Hematopoietic multipotent progenitor cell (in vitro differentiated cells): ENCODE measurements around the gene PACS2. TPM values are rescaled to one million over a fixed set of nuclear protein-coding genes. Genes with fewer than 3 reads are reported as not detected.
"Not testable (repeated sequence)": the region's sequence is repeated elsewhere in the genome, so short reads cannot be mapped to it uniquely, and the experiment has no call there.

ENCODE experiments used
- DNase-seq, 3 donors: peaks; one replicate each; pipeline ENCODE4 v3.0.0-alpha.2; 2011 to 2015; ENCODE audit warnings: low read depth in 2 of 3, low spot score in 2 of 3
- total RNA-seq: library from RNA; depleted of rRNA; stranded (reverse); fragments of >200 nt; gene quantifications from one replicate; pipeline ENCODE4 v1.2.3, GENCODE V29; 2012

Gene PACS2
- total RNA-seq, 1 donor = 104 TPM

- DNase-seq = no peak
These were observed 33.0 kb downstream of the PACS2 start for GRCh38 chr14:105347587-105347968.

GRCh38 chr14:105348169-105348944 is 33.8 kb downstream of the PACS2 start:
- no peak for DNase-seq

- DNase-seq = no peak
These were observed 34.6 kb downstream of the PACS2 start for GRCh38 chr14:105348945-105349699.

GRCh38 chr14:105349992-105350391 is 35.4 kb downstream of the PACS2 start:
- no peak for DNase-seq

- no peak for DNase-seq
These were observed 36.1 kb downstream of the PACS2 start for GRCh38 chr14:105350450-105351244.

GRCh38 chr14:105351410-105351809 is 36.9 kb downstream of the PACS2 start:
- DNase-seq = no peak

GRCh38 chr14:105351920-105352851 is 37.6 kb downstream of the PACS2 start:
- peak; percentile 69 to 96 (median 88) for DNase-seq

GRCh38 chr14:105353136-105353535 is 38.6 kb downstream of the PACS2 start:
- DNase-seq = no peak

- no peak for DNase-seq
These were observed 40.0 kb downstream of the PACS2 start for GRCh38 chr14:105354541-105354940.

GRCh38 chr14:105355049-105355575 is 40.6 kb downstream of the PACS2 start:
- no peak for DNase-seq

- DNase-seq = no peak
These were observed 41.5 kb downstream of the PACS2 start for GRCh38 chr14:105355850-105356604.

GRCh38 chr14:105356927-105357326 is 42.4 kb downstream of the PACS2 start:
- no peak for DNase-seq

GRCh38 chr14:105357626-105358025 is 43.1 kb downstream of the PACS2 start:
- no peak for DNase-seq

- no peak for DNase-seq
These were observed 43.7 kb downstream of the PACS2 start for GRCh38 chr14:105358140-105358846.

GRCh38 chr14:105358943-105359342 is 44.4 kb downstream of the PACS2 start:
- no peak for DNase-seq

- DNase-seq = not testable (repeated sequence)
These were observed 46.9 kb downstream of the PACS2 start for GRCh38 chr14:105361412-105361811.

- DNase-seq = peak in 2 of 3 donors; percentile 29 to 37
These were observed 49.5 kb downstream of the PACS2 start for GRCh38 chr14:105363847-105364708.

- DNase-seq = no peak
These were observed 50.6 kb downstream of the PACS2 start for GRCh38 chr14:105365101-105365500.
